Progenitor cell of endocrine pancreas (in vitro differentiated cells): Measurements from ENCODE around the gene PCSK9. TPM values are rescaled to one million over a fixed set of nuclear protein-coding genes. Genes with fewer than 3 reads are reported as not detected.

Experiments
- DNase-seq: peaks from one replicate; pipeline ENCODE4 v3.0.0; 2021; ENCODE audit warnings: low spot score; ENCODE audit not compliant: unreplicated experiment
- H3K27ac Mint-ChIP-seq: 2 replicates; pipeline ENCODE4 v1.8.0; 2021; ENCODE audit warnings: mild to moderate bottlenecking, moderate library complexity, mixed read lengths
- H3K27me3 Mint-ChIP-seq: 2 replicates; pipeline ENCODE4 v1.8.0; 2021; ENCODE audit warnings: mixed read lengths
- H3K36me3 Mint-ChIP-seq: 2 replicates; pipeline ENCODE4 v1.8.0; 2022; ENCODE audit warnings: mixed read lengths; ENCODE audit not compliant: insufficient read depth
- H3K4me1 Mint-ChIP-seq: 2 replicates; pipeline ENCODE4 v1.8.0; 2021; ENCODE audit warnings: low read depth, mixed read lengths
- H3K4me3 Mint-ChIP-seq: 2 replicates; pipeline ENCODE4 v1.8.0; 2021; ENCODE audit warnings: low read depth, mild to moderate bottlenecking, moderate library complexity, mixed read lengths
- H3K9me3 Mint-ChIP-seq: 2 replicates; pipeline ENCODE4 v1.8.0; 2021; ENCODE audit warnings: low read depth, mixed read lengths
- total RNA-seq: library from RNA; stranded (reverse); gene quantifications from 2 replicates; pipeline ENCODE4 v1.2.1, GENCODE V29; 2021
- TF ChIP-seq, protein P1 (sequence below): fragments of 200-600 bp; sonication (generic); IDR thresholded peaks from one replicate; pipeline ENCODE4 v1.5.0; 2021; ENCODE audit warnings: antibody characterized with exemption, mild to moderate bottlenecking; ENCODE audit not compliant: unreplicated experiment

The PCSK9 gene
- total RNA-seq, 1 donor from 2014 or later, result 18.7 TPM

DNA sequence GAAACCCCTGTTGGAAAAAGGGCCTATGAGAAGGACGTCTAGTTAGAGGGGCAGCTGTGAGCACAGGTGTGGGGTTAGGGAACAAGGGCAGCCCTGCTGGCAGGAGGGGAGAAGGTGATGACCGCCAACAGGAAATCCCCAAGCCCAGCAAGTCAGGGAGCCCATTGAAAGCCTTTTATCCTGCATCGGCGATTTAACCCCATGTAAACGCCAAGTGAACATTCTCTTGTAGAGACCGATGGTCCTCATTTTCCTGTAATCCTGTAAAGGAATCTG, 41.7 kb upstream of the PCSK9 start:
- Mint-ChIP-seq H3K4me1 (peaks cover 10% of the 10 kb centered on the region), H3K9me3 (no peaks in the 10 kb centered on the region), H3K4me3 (no peak overlapping the region), H3K27ac (no peak overlapping the region), H3K36me3 (no peaks in the 10 kb centered on the region), H3K27me3 (peaks cover 63% of the 10 kb centered on the region)
- DNase-seq, result no peak
- TF ChIP-seq, protein P1, sequence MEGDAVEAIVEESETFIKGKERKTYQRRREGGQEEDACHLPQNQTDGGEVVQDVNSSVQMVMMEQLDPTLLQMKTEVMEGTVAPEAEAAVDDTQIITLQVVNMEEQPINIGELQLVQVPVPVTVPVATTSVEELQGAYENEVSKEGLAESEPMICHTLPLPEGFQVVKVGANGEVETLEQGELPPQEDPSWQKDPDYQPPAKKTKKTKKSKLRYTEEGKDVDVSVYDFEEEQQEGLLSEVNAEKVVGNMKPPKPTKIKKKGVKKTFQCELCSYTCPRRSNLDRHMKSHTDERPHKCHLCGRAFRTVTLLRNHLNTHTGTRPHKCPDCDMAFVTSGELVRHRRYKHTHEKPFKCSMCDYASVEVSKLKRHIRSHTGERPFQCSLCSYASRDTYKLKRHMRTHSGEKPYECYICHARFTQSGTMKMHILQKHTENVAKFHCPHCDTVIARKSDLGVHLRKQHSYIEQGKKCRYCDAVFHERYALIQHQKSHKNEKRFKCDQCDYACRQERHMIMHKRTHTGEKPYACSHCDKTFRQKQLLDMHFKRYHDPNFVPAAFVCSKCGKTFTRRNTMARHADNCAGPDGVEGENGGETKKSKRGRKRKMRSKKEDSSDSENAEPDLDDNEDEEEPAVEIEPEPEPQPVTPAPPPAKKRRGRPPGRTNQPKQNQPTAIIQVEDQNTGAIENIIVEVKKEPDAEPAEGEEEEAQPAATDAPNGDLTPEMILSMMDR, result no peak

DNA sequence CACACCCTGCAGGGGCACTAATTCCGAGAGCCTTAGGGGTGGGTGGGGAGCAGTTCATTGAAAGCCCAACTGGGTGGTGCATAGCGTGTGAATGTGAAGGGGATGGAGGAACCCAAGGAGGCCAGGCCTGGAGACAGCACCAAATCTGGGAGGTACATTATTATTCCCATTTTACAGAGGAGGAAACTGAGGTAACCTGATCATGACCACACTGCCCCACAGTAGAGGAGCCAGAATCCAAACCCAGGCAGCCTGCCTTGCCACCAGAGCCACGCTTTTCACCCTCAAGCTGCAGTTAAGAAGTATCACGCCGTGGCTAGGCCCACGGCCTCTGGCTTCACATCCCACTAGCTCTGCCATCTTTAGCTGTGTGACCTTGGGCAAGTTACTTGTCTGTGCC, 41.2 kb upstream of the PCSK9 start:
- no peak for DNase-seq
- TF ChIP-seq, protein P1, result no peak
- Mint-ChIP-seq H3K9me3 (no peaks in the 10 kb centered on the region), H3K4me1 (peaks cover 10% of the 10 kb centered on the region), H3K36me3 (no peaks in the 10 kb centered on the region), H3K4me3 (no peak overlapping the region), H3K27ac (no peak overlapping the region), H3K27me3 (peaks cover 63% of the 10 kb centered on the region)

DNA sequence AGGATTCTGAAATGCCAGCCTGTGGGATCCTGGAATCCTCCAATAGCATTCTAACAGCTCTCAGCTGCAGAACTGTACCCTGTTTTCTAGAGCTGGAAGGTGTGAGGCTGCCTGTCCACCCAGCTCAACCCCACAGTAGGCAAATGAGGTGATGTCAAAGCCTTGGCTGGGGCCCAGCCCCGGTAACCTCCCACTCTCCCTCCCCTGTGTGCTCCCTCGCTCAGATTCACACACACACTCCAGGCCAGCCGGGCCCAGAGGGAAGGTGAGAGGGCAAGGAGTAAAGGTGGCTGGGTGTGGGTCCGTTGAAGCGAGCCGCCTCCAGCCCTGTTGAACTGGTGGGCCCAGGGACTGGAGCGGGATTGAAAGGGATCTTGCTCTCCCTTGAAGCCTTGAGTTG, 40.7 kb upstream of the PCSK9 start, which contains the start of gene BSND:
TSS of gene BSND (plus strand) at position 257 of the 400 bp plus-strand sequence. CDS start 254 bp downstream, outside the sequence.
- H3K36me3 Mint-ChIP-seq, result no peaks in the 10 kb centered on the region
- H3K4me1 Mint-ChIP-seq, result peaks cover 10% of the 10 kb centered on the region
- peaks cover 63% of the 10 kb centered on the region for H3K27me3 Mint-ChIP-seq
- no peaks in the 10 kb centered on the region for H3K9me3 Mint-ChIP-seq
- H3K27ac Mint-ChIP-seq, result no peak within 1 kb of the TSS
- DNase-seq, result no peak
- no peak within 1 kb of the TSS for H3K4me3 Mint-ChIP-seq
- TF ChIP-seq, protein P1, result no peak

DNA sequence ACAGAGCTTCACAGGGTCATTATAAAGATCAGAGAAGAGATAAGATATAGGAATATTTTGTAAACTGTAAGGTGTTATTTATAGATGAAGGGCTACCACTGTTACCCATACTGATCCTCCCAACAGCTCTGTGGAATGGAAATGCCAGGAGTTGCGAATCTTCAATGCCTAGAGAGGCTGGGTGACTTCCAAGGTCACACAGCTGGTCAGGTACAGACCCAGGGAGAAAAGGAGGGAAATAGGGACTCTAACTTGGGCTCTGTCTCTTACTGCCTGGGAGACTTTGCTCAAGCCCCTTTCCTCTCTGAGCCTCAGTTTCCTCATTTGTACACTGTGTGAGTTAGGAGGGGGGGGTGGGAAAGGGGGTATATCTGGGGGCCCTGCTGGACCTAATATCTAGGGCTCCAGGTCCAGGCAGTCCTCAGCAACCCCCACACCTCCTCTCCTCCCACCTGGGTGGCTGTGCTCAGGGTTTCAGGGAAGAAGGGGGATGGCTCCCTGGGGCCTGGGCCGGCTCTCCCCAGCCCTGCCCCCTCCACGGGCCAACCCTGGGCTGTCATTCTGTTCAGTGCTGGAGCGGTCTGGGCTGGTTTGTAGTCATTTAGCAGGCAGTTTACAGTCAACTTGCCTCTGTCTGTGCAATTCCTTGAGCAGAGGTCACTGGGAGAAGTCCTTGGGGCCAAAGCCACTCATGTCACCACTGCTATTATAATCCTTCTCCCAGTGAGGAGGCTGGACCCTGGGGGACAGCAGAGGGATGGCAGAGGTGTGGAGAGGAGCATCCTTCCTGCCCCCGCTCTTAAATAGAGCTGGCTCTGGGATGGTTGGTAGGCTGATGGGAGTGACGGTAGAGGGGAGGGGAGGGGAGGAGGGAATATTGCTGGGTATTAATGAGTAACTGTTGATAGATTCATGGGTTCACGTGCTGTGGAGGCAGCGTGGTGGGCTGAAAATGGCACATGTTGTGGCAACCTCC, 39.0 kb upstream of the PCSK9 start:
- Mint-ChIP-seq H3K9me3 (no peaks in the 10 kb centered on the region), H3K4me1 (peaks cover 10% of the 10 kb centered on the region), H3K4me3 (no peak overlapping the region), H3K27me3 (peaks cover 51% of the 10 kb centered on the region), H3K36me3 (no peaks in the 10 kb centered on the region), H3K27ac (no peak overlapping the region)
- TF ChIP-seq, protein P1, result no peak
- DNase-seq, result no peak

DNA sequence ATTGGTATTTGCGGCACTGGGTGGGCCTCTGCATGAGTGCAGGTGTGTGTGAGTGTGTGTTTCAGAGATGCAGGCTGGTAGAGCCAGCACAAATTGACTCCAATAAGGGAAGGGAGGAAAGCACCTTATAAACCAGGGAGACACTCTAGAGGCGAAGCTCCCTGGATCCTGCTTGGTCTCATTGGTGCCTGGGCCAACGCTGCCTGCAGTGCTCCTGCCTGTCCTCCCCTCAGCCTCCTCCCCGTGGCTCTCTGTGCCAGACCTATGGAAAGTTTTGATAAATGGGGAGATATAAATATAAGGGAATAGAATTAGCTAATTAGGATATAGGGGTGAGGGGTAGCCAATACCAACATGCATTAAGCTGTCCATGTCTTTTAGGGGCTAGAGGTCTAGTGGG, 38.0 kb upstream of the PCSK9 start:
- DNase-seq, result no peak
- peaks cover 10% of the 10 kb centered on the region for H3K4me1 Mint-ChIP-seq
- TF ChIP-seq, protein P1, result no peak
- peaks cover 41% of the 10 kb centered on the region for H3K27me3 Mint-ChIP-seq
- H3K4me3 Mint-ChIP-seq, result no peak overlapping the region
- H3K27ac Mint-ChIP-seq, result no peak overlapping the region
- H3K36me3 Mint-ChIP-seq, result no peaks in the 10 kb centered on the region
- H3K9me3 Mint-ChIP-seq, result no peaks in the 10 kb centered on the region
